Ovary (tissue), 9 donors: Measurements from ENCODE around the gene TTC7B. TPM values are rescaled to one million over a fixed set of nuclear protein-coding genes. Genes with fewer than 3 reads are reported as not detected.

Experiments used
- DNase-seq, 5 donors: peaks; one replicate each; pipeline ENCODE4 v3.0.0-alpha.2; 2019 to 2020
- H3K27ac ChIP-seq, 2 donors: fragments of 200-600 bp; one replicate each; pipeline versions ENCODE4 v1.5.1 to v1.8.0; 2019 to 2022
- H3K27me3 ChIP-seq: fragments of 200-600 bp; one replicate; pipeline ENCODE4 v1.8.0; 2022
- H3K36me3 ChIP-seq: fragments of 200-600 bp; sonication (generic); one replicate; pipeline ENCODE4 v1.5.1; 2019
- H3K4me1 ChIP-seq: one replicate; pipeline ENCODE4 v1.8.1; 2013; ENCODE audit warnings: mild to moderate bottlenecking, moderate library complexity; ENCODE audit not compliant: insufficient read depth
- H3K4me3 ChIP-seq: fragments of 200-600 bp; sonication (generic); one replicate; pipeline ENCODE4 v1.5.1; 2017
- H3K9me3 ChIP-seq, 2 donors: fragments of 200-600 bp in 1 of 2; sonication (generic) in 1 of 2; one replicate each; pipeline versions ENCODE4 v1.5.1 to v1.8.1; 2013 to 2019; ENCODE audit warnings: mild to moderate bottlenecking in 1 of 2, moderate library complexity in 1 of 2
- CTCF ChIP-seq, 3 donors: fragments of 450-650 bp in 2 of 3; fragments of 200-600 bp in 1 of 3; IDR thresholded peaks; one replicate each; pipeline versions ENCODE4 v1.5.1 to v1.8.0; 2016 to 2022; ENCODE audit warnings: antibody characterized with exemption in 3 of 3, mild to moderate bottlenecking in 1 of 3
- EP300 ChIP-seq: sonication (generic); formaldehyde crosslinking; IDR thresholded peaks from one replicate; pipeline ENCODE4 v1.6.1; 2017; ENCODE audit warnings: antibody characterized with exemption
- POLR2A ChIP-seq: fragments of 450-650 bp; IDR thresholded peaks from one replicate; pipeline ENCODE4 v1.6.1; 2017; ENCODE audit warnings: antibody characterized with exemption, mild to moderate bottlenecking, moderate library complexity
- WGBS, 3 donors: extraction: QIAGEN DNeasy Blood & Tissue Kit in 1 of 3; methylation state at CpG; one replicate each; pipeline versions ENCODE4 v1.1.5 to v1.1.7; 2013 to 2017; 5-methylcytosine and 5-hydroxymethylcytosine counted together
- intact Hi-C, 4 donors: fragments of 100-400 bp; cut with DNase I; formaldehyde crosslinking; loops; one replicate each; pipeline versions ENCODE4 v1.11.0 to v1.15.1; 2022 to 2023
- polyA plus RNA-seq, 2 donors: library from polyadenylated mRNA; stranded (reverse); fragments of 200-250 nt in 1 of 2; fragments of 350-450 nt in 1 of 2; fragmentation: Illumina TruSeq in 1 of 2; extraction: RNeasy Lipid Tissue Mini Kit (QIAGEN cat#74804) in 1 of 2; gene quantifications; one replicate each; pipeline ENCODE4 v1.2.3, GENCODE V29; 2013 to 2014
- total RNA-seq, 7 donors: library from RNA; depleted of rRNA in 2 of 7; stranded (reverse); fragments of >200 nt in 2 of 7; fragmentation: NEBNext Ultra II Directional in 3 of 7; extraction: Animal tissue kit (Norgen Biotek cat#: 25700) in 3 of 7; gene quantifications; one replicate each; pipeline versions ENCODE4 v1.1.0 to v1.2.4, GENCODE V29; 2016 to 2023
- donor health status: DM: no; HTN: no; CAD: no; lungs with moderate emphysema.
- donor health status: DM: no; HTN: no; CAD: no.
- donor health status: Bipolar disorder and iron deficiency.
- donor health status: DM: yes; HTN: yes; CAD: no.
- donor health status: DM: no; HTN: no; CAD: no.
- donor health status: DM: yes; HTN: yes; CAD: no.

TTC7B gene
- total and polyA plus RNA-seq, 9 donors, result 18.2 to 39.5 (median 34.2) TPM

- H3K9me3 ChIP-seq, result no peaks in the 10 kb centered on the region
- no peaks in the 10 kb centered on the region for H3K27me3 ChIP-seq
- intact Hi-C loops, result no loop called here
- H3K4me1 ChIP-seq, result no peaks in the 10 kb centered on the region
- no peaks in the 10 kb centered on the region for H3K36me3 ChIP-seq
- no peak overlapping the region for H3K27ac ChIP-seq
- no peak for TF ChIP-seq POLR2A
- no peak for TF ChIP-seq EP300
- WGBS, 3 donors, result 71 to 78% (median 72%) methylated on average over 10 of the region's 10 CpGs
- DNase-seq, result no peak
- H3K4me3 ChIP-seq, result no peak overlapping the region
These were observed 144.6 kb downstream of the TTC7B start for GRCh38 chr14:90671382-90672234.

GRCh38 chr14:90669731-90670130, 146.5 kb downstream of the TTC7B start:
- no peaks in the 10 kb centered on the region for H3K27me3 ChIP-seq
- H3K27ac ChIP-seq, result no peak overlapping the region
- 85 to 87% (median 87%) methylated on average over 1 of the region's 1 CpG for WGBS, 3 donors
- intact Hi-C loops, result no loop called here
- H3K4me1 ChIP-seq, result no peaks in the 10 kb centered on the region
- H3K36me3 ChIP-seq, result no peaks in the 10 kb centered on the region
- no peak for DNase-seq
- TF ChIP-seq CTCF (IDR thresholded peaks at IDR 0.05) (no peak), POLR2A (no peak), EP300 (no peak)
- H3K9me3 ChIP-seq, result no peaks in the 10 kb centered on the region
- H3K4me3 ChIP-seq, result no peak overlapping the region

GRCh38 chr14:90666571-90666970, 149.7 kb downstream of the TTC7B start:
- Histone ChIP-seq H3K36me3 (no peaks in the 10 kb centered on the region), H3K27ac (no peak overlapping the region), H3K4me3 (no peak overlapping the region), H3K9me3 (no peaks in the 10 kb centered on the region), H3K4me1 (no peaks in the 10 kb centered on the region), H3K27me3 (no peaks in the 10 kb centered on the region)
- TF ChIP-seq CTCF (IDR thresholded peaks at IDR 0.05) (no peak), EP300 (no peak), POLR2A (no peak)
- intact Hi-C loops, result no loop called here
- 51 to 92% (median 86%) methylated on average over 3 of the region's 3 CpGs for WGBS, 3 donors
- DNase-seq, result no peak

GRCh38 chr14:90665321-90666000, 150.8 kb downstream of the TTC7B start:
- Histone ChIP-seq H3K27me3 (no peaks in the 10 kb centered on the region), H3K4me1 (no peaks in the 10 kb centered on the region), H3K4me3 (no peak overlapping the region), H3K36me3 (no peaks in the 10 kb centered on the region), H3K9me3 (no peaks in the 10 kb centered on the region), H3K27ac (no peak overlapping the region)
- 57 to 66% (median 63%) methylated on average over 9 of the region's 9 CpGs for WGBS, 3 donors
- no peak for DNase-seq
- TF ChIP-seq POLR2A (no peak), EP300 (no peak), CTCF (IDR thresholded peaks at IDR 0.05) (no peak)
- intact Hi-C loops, result no loop called here

- no peaks in the 10 kb centered on the region for H3K4me1 ChIP-seq
- no peaks in the 10 kb centered on the region for H3K9me3 ChIP-seq
- no peak for DNase-seq
- intact Hi-C loops, result no loop called here
- no peak overlapping the region for H3K27ac ChIP-seq
- 56 to 80% (median 59%) methylated on average over 1 of the region's 1 CpG for WGBS, 3 donors
- no peaks in the 10 kb centered on the region for H3K27me3 ChIP-seq
- H3K4me3 ChIP-seq, result no peak overlapping the region
- TF ChIP-seq EP300 (no peak), POLR2A (no peak), CTCF (IDR thresholded peaks at IDR 0.05) (no peak)
- no peaks in the 10 kb centered on the region for H3K36me3 ChIP-seq
These were observed 151.3 kb downstream of the TTC7B start for GRCh38 chr14:90664911-90665310.
